ENCODE measurements around the gene ADGRB2. TPM values are rescaled to one million over a fixed set of nuclear protein-coding genes. Genes with fewer than 3 reads are reported as not detected.

ADGRB2 gene
- total and polyA plus RNA-seq, 2 of the 4 experiments (the other 2 are of a cell fraction), result 2.2 to 11.9 TPM

DNA sequence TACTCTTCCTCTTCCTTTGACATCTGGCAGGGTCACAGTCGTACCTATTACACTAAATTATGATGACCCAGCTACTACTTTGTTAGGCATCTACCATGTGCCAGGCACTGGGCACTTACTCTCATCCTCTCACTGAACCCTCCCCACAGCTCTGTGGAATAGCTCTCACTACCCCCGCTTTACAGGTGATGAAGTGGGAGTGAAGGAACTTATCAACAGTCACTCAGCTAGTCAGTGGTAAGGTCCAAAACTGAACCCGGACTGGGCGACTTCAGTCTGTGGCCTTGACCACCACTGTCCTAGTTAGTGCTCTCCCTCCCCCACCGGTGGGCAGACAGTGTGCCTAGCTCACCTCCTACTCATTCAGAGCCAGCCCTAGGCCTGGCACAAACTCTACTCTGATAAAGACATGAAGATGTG, 12.3 kb downstream of the ADGRB2 start:
- no peak overlapping the region for H2BK5ac ChIP-seq (ENCODE audit: low read depth, low read length, poor library complexity, severe bottlenecking)
- CTCF ChIA-PET, result no interaction called here

More for the DNA sequence above, 12.3 kb downstream of the ADGRB2 start:
- in situ Hi-C loops (cut with MboI; ENCODE audit: low sequenced_read_pairs), result no loop called here
- Histone ChIP-seq H3K9me3 (ENCODE audit: control insufficient read depth, insufficient read depth, low read length) (no peaks in the 10 kb centered on the region), H4K8ac (ENCODE audit: low read depth in 2 of 2, low read length in 2 of 2) (no peak overlapping the region), H3K9ac (ENCODE audit: low read depth, low read length) (no peak overlapping the region), H2BK15ac (ENCODE audit: low read depth, low read length) (no peak overlapping the region), H3K18ac (ENCODE audit: low read depth, low read length) (no peak overlapping the region), H3K23ac (ENCODE audit: low read depth, low read length) (no peak overlapping the region), H2AK5ac (ENCODE audit: low read depth, low read length) (0 out of 2 replicates have a peak overlapping the region, but pooled peaks have one; percentile 18), H3K36me3 (ENCODE audit: control insufficient read depth, insufficient read depth, low read length) (no peaks in the 10 kb centered on the region), H2BK120ac (ENCODE audit: low read depth, low read length) (no peak overlapping the region), H4K91ac (ENCODE audit: insufficient read depth, low read depth, low read length) (no peak overlapping the region), H3K56ac (ENCODE audit: extremely low read depth, insufficient read depth, low read length) (no peak overlapping the region), H3K4me3 (ENCODE audit: insufficient read depth, low read depth, low read length) (no peak overlapping the region), H3K14ac (replicated peaks; ENCODE audit: low read depth, low read length) (no peak overlapping the region), H3K4me1 (ENCODE audit: control insufficient read depth, insufficient read depth, low read length) (peaks cover 31% of the 10 kb centered on the region), H4K5ac (ENCODE audit: low read depth, low read length) (no peak overlapping the region), H3K27ac (ENCODE audit: insufficient read depth, low read length) (no peak overlapping the region), H4K20me1 (ENCODE audit: insufficient read depth, low read length) (peaks cover 35% of the 10 kb centered on the region), H2AFZ (replicated peaks; ENCODE audit: low read length, poor library complexity) (peak overlapping the region; percentile 1), H2AK9ac (replicated peaks; ENCODE audit: low read depth, low read length, poor library complexity) (peak overlapping the region; percentile 44), H3K9me1 (ENCODE audit: insufficient read depth, low read length) (peaks cover 7% of the 10 kb centered on the region; the same call in 1 of the 2 replicates), H3K4ac (ENCODE audit: low read depth, low read length) (no peak overlapping the region), H3K27me3 (ENCODE audit: control insufficient read depth, insufficient read depth, low read length) (no peaks in the 10 kb centered on the region), H3K79me1 (ENCODE audit: low read depth in 1 of 2, low read length in 2 of 2) (peaks cover 0 to 3% of the 10 kb centered on the region in 2 experiments; a peak in 1 of 4 replicates), H2BK20ac (ENCODE audit: low read depth, low read length) (no peak overlapping the region), H3K4me2 (ENCODE audit: low read depth, low read length) (no peak overlapping the region)
- ATAC-seq (ENCODE audit: low read depth) (no peak), DNase-seq (no peak)
- WGBS, 2 experiments (ENCODE audit: extremely low coverage in 2 of 2, insufficient read length in 1 of 2), result no CpG with 5 or more reads among the region's 5 CpGs
- POLR2A ChIA-PET (ENCODE audit: unreplicated experiment), result no interaction called here
- no TSS peak for BruUV-seq (replicated peaks)
- intact Hi-C loops (cut with micrococcal nuclease), result no loop called here
- dilution Hi-C loops (cut with HindIII; ENCODE audit: low sequenced_read_pairs, unreplicated experiment), result no loop called here
- TF ChIP-seq CEBPB (IDR thresholded peaks at IDR 0.05; ENCODE audit: low read depth, low read length) (no peak), BHLHE40 (IDR thresholded peaks at IDR 0.05; ENCODE audit: low read depth, low read length) (no peak), USF2 (IDR thresholded peaks at IDR 0.05; ENCODE audit: low read depth, low read length) (no peak), RAD21 (IDR thresholded peaks at IDR 0.05; ENCODE audit: low read length) (no peak), RFX5 (IDR thresholded peaks at IDR 0.05; ENCODE audit: low read depth, low read length) (no peak), SMC3 (IDR thresholded peaks at IDR 0.05; ENCODE audit: low read depth, low read length) (no peak)

Data from IMR-90 (cell line).